Measurements from ENCODE around the gene EMC8.
"Not testable (repeated sequence)": the region's sequence is repeated elsewhere in the genome, so short reads cannot be mapped to it uniquely, and the experiment has no call there.

Gene EMC8

GRCh38 chr16:85834741-85835140 lies 35.4 kb upstream of the EMC8 start:
- no peak for DNase-seq

- DNase-seq: no peak
These were observed 34.0 kb upstream of the EMC8 start for GRCh38 chr16:85833219-85833920.

- DNase-seq: no peak
These were observed 33.4 kb upstream of the EMC8 start for GRCh38 chr16:85832570-85833218.

GRCh38 chr16:85830821-85831220 lies 31.5 kb upstream of the EMC8 start:
- DNase-seq: no peak

GRCh38 chr16:85829751-85830445 lies 30.6 kb upstream of the EMC8 start:
- DNase-seq: no peak

GRCh38 chr16:85829171-85829719 lies 29.9 kb upstream of the EMC8 start:
- no peak for DNase-seq

- DNase-seq: no peak
These were observed 28.8 kb upstream of the EMC8 start for GRCh38 chr16:85828166-85828565.

GRCh38 chr16:85826686-85827247 lies 27.4 kb upstream of the EMC8 start:
- no peak for DNase-seq

- DNase-seq: no peak
These were observed 26.0 kb upstream of the EMC8 start for GRCh38 chr16:85825326-85825725.

- DNase-seq: no peak
These were observed 25.1 kb upstream of the EMC8 start for GRCh38 chr16:85824161-85825135.

GRCh38 chr16:85823328-85823920 lies 24.1 kb upstream of the EMC8 start:
- DNase-seq: no peak

- DNase-seq: no peak
These were observed 22.8 kb upstream of the EMC8 start for GRCh38 chr16:85822145-85822544.

- peak; percentile 19 for DNase-seq
These were observed 22.2 kb upstream of the EMC8 start for GRCh38 chr16:85821390-85822135.

GRCh38 chr16:85820604-85821372 lies 21.4 kb upstream of the EMC8 start:
- no peak for DNase-seq

- DNase-seq: no peak
These were observed 20.4 kb upstream of the EMC8 start for GRCh38 chr16:85819771-85820170.

GRCh38 chr16:85819245-85819644 lies 19.9 kb upstream of the EMC8 start:
- DNase-seq: peak; percentile 27

GRCh38 chr16:85817195-85817594 lies 17.9 kb upstream of the EMC8 start:
- DNase-seq: not testable (repeated sequence)

GRCh38 chr16:85816159-85816558 lies 16.8 kb upstream of the EMC8 start:
- no peak for DNase-seq

- DNase-seq: no peak
These were observed 13.7 kb upstream of the EMC8 start for GRCh38 chr16:85812811-85813700.
